ENCODE data around the gene SHANK1. TPM values are rescaled to one million over a fixed set of nuclear protein-coding genes. Genes with fewer than 3 reads are reported as not detected.

SHANK1 gene
- total RNA-seq, 6 experiments from 2014 or later = 0.07 to 0.62 (median 0.25) TPM; not detected in 2

DNA sequence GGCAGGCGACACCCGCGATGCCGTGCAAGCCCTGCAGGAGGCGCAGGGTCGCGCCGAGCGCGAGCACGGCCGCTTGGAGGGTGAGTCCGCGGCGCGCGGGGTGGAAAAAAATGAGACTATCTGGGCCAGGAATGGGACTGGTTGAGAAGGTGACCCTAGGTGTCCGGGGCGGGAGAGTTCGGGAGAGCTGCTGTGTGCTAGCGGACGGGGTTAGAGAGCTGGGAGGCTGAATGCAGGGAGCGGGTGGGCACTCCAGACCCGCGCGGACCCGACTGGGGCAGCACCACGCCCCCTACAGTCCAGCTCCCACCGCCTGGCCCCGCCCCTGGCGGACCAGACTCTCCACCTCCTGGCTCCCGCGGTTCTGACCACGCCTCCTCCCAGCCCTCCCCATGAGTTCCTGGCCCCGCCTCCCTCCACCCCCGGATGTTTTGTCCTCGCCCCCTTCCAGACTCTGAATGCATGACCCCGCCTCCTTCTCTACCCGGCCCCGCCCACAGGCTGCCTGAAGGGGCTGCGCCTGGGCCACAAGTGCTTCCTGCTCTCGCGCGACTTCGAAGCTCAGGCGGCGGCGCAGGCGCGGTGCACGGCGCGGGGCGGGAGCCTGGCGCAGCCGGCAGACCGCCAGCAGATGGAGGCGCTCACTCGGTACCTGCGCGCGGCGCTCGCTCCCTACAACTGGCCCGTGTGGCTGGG lies 5.1 kb upstream of the SHANK1 start:
- peak; percentile 93 to 97 (median 94) for ATAC-seq
- WGBS (ENCODE audit: insufficient coverage, low coverage, low lambda C conversion rate, missing lambda C conversion rate) = 0% methylated on average over 13 of the region's 65 CpGs
- intact Hi-C loops (cut with DNase I) = no loop called here
- H3K4me1 ChIP-seq = peaks cover 0 to 4% (median 0%) of the 10 kb centered on the region in 4 donors
- peak; percentile 69 for TF ChIP-seq POLR2A (IDR thresholded peaks at IDR 0.05)
- TF ChIP-seq, protein P1, sequence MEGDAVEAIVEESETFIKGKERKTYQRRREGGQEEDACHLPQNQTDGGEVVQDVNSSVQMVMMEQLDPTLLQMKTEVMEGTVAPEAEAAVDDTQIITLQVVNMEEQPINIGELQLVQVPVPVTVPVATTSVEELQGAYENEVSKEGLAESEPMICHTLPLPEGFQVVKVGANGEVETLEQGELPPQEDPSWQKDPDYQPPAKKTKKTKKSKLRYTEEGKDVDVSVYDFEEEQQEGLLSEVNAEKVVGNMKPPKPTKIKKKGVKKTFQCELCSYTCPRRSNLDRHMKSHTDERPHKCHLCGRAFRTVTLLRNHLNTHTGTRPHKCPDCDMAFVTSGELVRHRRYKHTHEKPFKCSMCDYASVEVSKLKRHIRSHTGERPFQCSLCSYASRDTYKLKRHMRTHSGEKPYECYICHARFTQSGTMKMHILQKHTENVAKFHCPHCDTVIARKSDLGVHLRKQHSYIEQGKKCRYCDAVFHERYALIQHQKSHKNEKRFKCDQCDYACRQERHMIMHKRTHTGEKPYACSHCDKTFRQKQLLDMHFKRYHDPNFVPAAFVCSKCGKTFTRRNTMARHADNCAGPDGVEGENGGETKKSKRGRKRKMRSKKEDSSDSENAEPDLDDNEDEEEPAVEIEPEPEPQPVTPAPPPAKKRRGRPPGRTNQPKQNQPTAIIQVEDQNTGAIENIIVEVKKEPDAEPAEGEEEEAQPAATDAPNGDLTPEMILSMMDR (IDR thresholded peaks at IDR 0.05) = peak; percentile 60 to 69 (median 63)
- H3K27me3 ChIP-seq = no peaks in the 10 kb centered on the region
- peak; percentile 92 to 99 (median 98) for DNase-seq
- no peaks in the 10 kb centered on the region for H3K36me3 ChIP-seq
- H3K27ac ChIP-seq = peak overlapping the region in 1 of 3 donors; percentile 59
- H3K4me3 ChIP-seq = peak overlapping the region; percentile 52 to 67 (median 55)
- H3K9me3 ChIP-seq = no peaks in the 10 kb centered on the region

- H3K27ac ChIP-seq = peak overlapping the region in 1 of 3 donors; percentile 51
- H3K4me1 ChIP-seq = peaks cover 0 to 4% (median 0%) of the 10 kb centered on the region in 4 donors
- peak overlapping the region; percentile 25 to 67 (median 44) for H3K4me3 ChIP-seq
- no peaks in the 10 kb centered on the region for H3K9me3 ChIP-seq
- no peaks in the 10 kb centered on the region for H3K36me3 ChIP-seq
- no peaks in the 10 kb centered on the region for H3K27me3 ChIP-seq
- no peak for TF ChIP-seq POLR2A (IDR thresholded peaks at IDR 0.05)
- TF ChIP-seq, protein P1 (IDR thresholded peaks at IDR 0.05) = no peak
- intact Hi-C loops (cut with DNase I) = no loop called here
- no peak for ATAC-seq
- WGBS (ENCODE audit: insufficient coverage, low coverage, low lambda C conversion rate, missing lambda C conversion rate) = 9% methylated on average over 8 of the region's 31 CpGs
- no peak for DNase-seq
Measured at GRCh38 chr19:50723735-50724521, 4.3 kb upstream of the SHANK1 start.

- H3K27me3 ChIP-seq = no peaks in the 10 kb centered on the region
- peaks cover 0 to 4% (median 0%) of the 10 kb centered on the region in 4 donors for H3K4me1 ChIP-seq
- peak within 1 kb of the TSS; percentile 25 to 67 (median 44) for H3K4me3 ChIP-seq
- DNase-seq (no peak), ATAC-seq (peak in 1 of 4 donors; percentile 1)
- 14% methylated on average over 15 of the region's 15 CpGs for WGBS (ENCODE audit: insufficient coverage, low coverage, low lambda C conversion rate, missing lambda C conversion rate)
- TF ChIP-seq, protein P1 (IDR thresholded peaks at IDR 0.05) = no peak
- no peak for TF ChIP-seq POLR2A (IDR thresholded peaks at IDR 0.05)
- H3K9me3 ChIP-seq = no peaks in the 10 kb centered on the region
- H3K36me3 ChIP-seq = no peaks in the 10 kb centered on the region
- H3K27ac ChIP-seq = peak within 1 kb of the TSS in 1 of 3 donors; percentile 51
- intact Hi-C loops (cut with DNase I) = no loop called here
Measured at GRCh38 chr19:50723069-50723468, 3.5 kb upstream of the SHANK1 start, which contains the start of gene CLEC11A. Gene CLEC11A, plus strand, starts transcription at chr19:50723364. Its CDS starts 162 bp downstream, at chr19:50723526.

DNA sequence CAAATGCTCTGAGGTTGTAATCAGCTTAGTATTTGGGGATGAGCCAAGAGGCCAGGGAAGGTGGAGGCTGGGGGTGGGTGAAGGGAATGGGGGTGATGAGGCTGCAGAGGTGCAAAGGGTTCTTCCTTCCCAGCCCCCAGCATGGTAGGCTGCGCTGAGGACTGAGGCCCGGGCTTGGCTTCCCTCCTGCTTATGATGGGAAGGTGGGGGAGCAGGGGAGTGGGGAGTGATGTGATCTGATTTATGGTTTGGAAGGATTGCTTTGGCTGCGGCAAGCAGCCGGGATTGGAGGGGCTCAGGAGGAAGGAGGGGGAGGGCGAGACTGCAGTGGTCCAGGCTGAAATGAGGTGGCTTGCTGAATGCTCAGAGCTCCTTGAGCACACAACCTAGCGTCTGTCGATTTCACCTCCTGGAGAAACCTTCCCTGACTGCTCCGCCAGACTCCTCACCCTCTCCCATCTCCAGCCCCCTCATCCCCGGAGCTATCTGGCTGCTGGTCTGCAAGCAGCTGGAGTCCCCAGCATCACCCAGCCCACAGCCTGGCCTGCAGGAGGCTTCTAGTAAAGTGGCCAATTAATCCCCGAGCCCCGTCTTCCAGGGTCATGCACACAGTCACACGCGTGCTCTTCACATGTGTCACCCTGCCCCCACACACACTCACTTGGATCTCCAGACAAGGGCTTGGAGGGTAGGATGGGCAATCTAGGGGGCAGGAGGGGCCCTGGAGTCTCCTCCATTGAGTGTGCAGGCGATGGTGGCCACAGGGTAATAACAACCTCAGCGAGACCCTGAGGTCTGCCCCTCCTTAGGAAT lies 2.8 kb upstream of the SHANK1 start:
- TF ChIP-seq, protein P1 (IDR thresholded peaks at IDR 0.05) = no peak
- TF ChIP-seq POLR2A (IDR thresholded peaks at IDR 0.05) = no peak
- Histone ChIP-seq H3K4me1 (peaks cover 0 to 4% (median 0%) of the 10 kb centered on the region in 4 donors), H3K27me3 (no peaks in the 10 kb centered on the region), H3K4me3 (no peak overlapping the region), H3K36me3 (no peaks in the 10 kb centered on the region), H3K27ac (peak overlapping the region in 1 of 3 donors; percentile 13), H3K9me3 (no peaks in the 10 kb centered on the region)
- ATAC-seq (no peak), DNase-seq (no peak)
- intact Hi-C loops (cut with DNase I) = no loop called here
- 24% methylated on average over 9 of the region's 15 CpGs for WGBS (ENCODE audit: insufficient coverage, low coverage, low lambda C conversion rate, missing lambda C conversion rate)
